IPS-18a (cell line): Measurements from ENCODE around the gene ARHGAP10.

ENCODE experiments used
- H3K27ac ChIP-seq: one replicate; pipeline ENCODE4 v1.5.1; 2013; ENCODE audit warnings: low read length
- H3K27me3 ChIP-seq: one replicate; pipeline ENCODE4 v1.6.1; 2013; ENCODE audit warnings: mild to moderate bottlenecking, low read length; ENCODE audit not compliant: control insufficient read depth, insufficient read depth
- H3K36me3 ChIP-seq: one replicate; pipeline ENCODE4 v1.6.1; 2013; ENCODE audit warnings: low read depth, low read length; ENCODE audit not compliant: control insufficient read depth
- H3K4me1 ChIP-seq: one replicate; pipeline ENCODE4 v1.6.1; 2013; ENCODE audit warnings: low read depth, low read length; ENCODE audit not compliant: control insufficient read depth
- H3K4me3 ChIP-seq: one replicate; pipeline ENCODE4 v1.5.1; 2013; ENCODE audit warnings: low read length
- H3K9ac ChIP-seq: one replicate; pipeline ENCODE4 v1.6.1; 2013; ENCODE audit warnings: mild to moderate bottlenecking, low read length, moderate library complexity
- H3K9me3 ChIP-seq: one replicate; pipeline ENCODE4 v1.6.1; 2013; ENCODE audit warnings: low read depth, low read length; ENCODE audit not compliant: control insufficient read depth

Gene ARHGAP10

GRCh38 chr4:147954850-147955249 is 223.0 kb downstream of the ARHGAP10 start:
- H3K4me1 ChIP-seq, result peaks cover 32% of the 10 kb centered on the region
- H3K36me3 ChIP-seq, result no peaks in the 10 kb centered on the region
- H3K4me3 ChIP-seq, result no peak overlapping the region
- H3K27ac ChIP-seq, result no peak overlapping the region
- H3K9me3 ChIP-seq, result no peaks in the 10 kb centered on the region
- no peak overlapping the region for H3K9ac ChIP-seq
- H3K27me3 ChIP-seq, result no peaks in the 10 kb centered on the region

GRCh38 chr4:147955827-147956558 is 224.1 kb downstream of the ARHGAP10 start:
- Histone ChIP-seq H3K9me3 (no peaks in the 10 kb centered on the region), H3K27me3 (no peaks in the 10 kb centered on the region), H3K4me3 (no peak overlapping the region), H3K27ac (no peak overlapping the region), H3K9ac (no peak overlapping the region), H3K4me1 (peaks cover 32% of the 10 kb centered on the region), H3K36me3 (no peaks in the 10 kb centered on the region)

DNA sequence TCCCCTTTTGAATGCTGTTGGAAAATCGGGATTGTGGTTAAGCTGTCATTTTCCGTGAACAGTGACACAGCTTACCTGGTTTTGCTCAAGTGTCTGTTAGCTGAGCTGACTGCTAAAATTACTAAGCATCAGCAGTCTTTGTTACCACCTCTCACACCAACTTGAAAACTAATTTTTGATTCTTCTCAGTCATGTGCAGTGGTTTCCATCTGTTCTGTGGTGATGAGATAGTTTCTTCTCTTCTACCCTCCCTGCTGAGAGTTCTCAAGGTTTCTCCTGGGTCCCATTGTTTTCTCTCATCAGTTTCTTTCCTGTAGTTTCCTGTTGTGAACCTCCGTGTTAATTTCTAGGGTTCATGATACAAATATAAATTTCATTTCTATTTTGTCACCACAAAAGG is 225.6 kb downstream of the ARHGAP10 start:
- H3K27me3 ChIP-seq, result no peaks in the 10 kb centered on the region
- H3K36me3 ChIP-seq, result no peaks in the 10 kb centered on the region
- peaks cover 32% of the 10 kb centered on the region for H3K4me1 ChIP-seq
- no peaks in the 10 kb centered on the region for H3K9me3 ChIP-seq
- no peak overlapping the region for H3K9ac ChIP-seq
- H3K4me3 ChIP-seq, result no peak overlapping the region
- no peak overlapping the region for H3K27ac ChIP-seq

- Histone ChIP-seq H3K27ac (no peak overlapping the region), H3K4me3 (no peak overlapping the region), H3K9ac (no peak overlapping the region), H3K4me1 (peaks cover 32% of the 10 kb centered on the region), H3K36me3 (no peaks in the 10 kb centered on the region), H3K9me3 (no peaks in the 10 kb centered on the region), H3K27me3 (no peaks in the 10 kb centered on the region)
Observed at GRCh38 chr4:147958057-147958456, 226.2 kb downstream of the ARHGAP10 start.

DNA sequence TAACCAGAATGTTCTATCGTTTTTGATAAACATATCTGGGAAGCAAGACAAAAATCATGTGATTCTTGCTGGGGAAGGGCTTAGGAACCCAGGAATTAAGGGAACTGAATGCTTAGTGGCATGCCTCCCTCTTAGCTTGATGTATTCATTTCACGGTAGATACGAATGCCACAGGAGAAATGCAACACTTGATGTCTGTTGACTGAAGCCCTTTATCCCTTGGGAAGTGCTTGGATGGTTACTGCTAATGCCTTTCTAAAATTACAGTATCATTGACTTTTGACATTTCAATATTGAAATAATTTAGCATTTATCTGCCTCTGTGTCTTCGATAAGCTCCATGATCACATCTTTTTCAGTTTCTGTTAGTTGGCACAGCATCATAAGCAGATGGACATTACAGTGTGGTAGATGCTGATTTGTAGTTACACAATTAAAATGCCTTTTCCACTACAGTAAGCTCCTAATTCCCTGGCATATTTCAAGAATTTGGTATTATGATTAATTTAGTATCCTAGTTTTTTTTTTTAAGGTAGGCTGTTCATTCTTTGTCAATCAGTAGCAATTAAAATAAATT is 226.7 kb downstream of the ARHGAP10 start:
- H3K9ac ChIP-seq, result no peak overlapping the region
- H3K4me1 ChIP-seq, result peaks cover 32% of the 10 kb centered on the region
- no peaks in the 10 kb centered on the region for H3K9me3 ChIP-seq
- no peak overlapping the region for H3K27ac ChIP-seq
- no peaks in the 10 kb centered on the region for H3K27me3 ChIP-seq
- H3K36me3 ChIP-seq, result no peaks in the 10 kb centered on the region
- no peak overlapping the region for H3K4me3 ChIP-seq

- Histone ChIP-seq H3K36me3 (no peaks in the 10 kb centered on the region), H3K4me1 (peaks cover 22% of the 10 kb centered on the region), H3K9me3 (no peaks in the 10 kb centered on the region), H3K27me3 (no peaks in the 10 kb centered on the region), H3K4me3 (no peak overlapping the region), H3K27ac (no peak overlapping the region), H3K9ac (no peak overlapping the region)
Observed at GRCh38 chr4:147960971-147961370, 229.1 kb downstream of the ARHGAP10 start.

DNA sequence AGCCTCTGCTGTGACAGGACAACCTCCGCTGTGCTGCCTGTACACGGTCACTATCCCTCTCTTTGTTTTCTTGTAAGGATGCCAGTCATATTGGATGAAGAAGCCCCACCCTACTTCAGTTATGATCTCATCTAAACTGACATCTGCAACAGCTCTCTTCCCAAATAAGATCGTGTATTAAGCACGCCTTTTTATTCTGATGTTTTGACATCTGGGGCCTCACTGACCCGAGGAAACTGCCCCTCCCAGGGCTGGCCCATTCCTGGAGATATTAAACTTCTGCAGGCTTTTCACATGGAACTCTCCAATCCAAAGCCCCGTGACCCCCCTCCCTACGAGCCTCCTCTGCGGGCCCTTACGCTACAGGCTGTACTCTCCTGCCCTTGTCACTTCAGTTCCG is 232.0 kb downstream of the ARHGAP10 start:
- Histone ChIP-seq H3K27ac (no peak overlapping the region), H3K36me3 (no peaks in the 10 kb centered on the region), H3K27me3 (no peaks in the 10 kb centered on the region), H3K9ac (no peak overlapping the region), H3K4me1 (no peaks in the 10 kb centered on the region), H3K9me3 (no peaks in the 10 kb centered on the region), H3K4me3 (no peak overlapping the region)

DNA sequence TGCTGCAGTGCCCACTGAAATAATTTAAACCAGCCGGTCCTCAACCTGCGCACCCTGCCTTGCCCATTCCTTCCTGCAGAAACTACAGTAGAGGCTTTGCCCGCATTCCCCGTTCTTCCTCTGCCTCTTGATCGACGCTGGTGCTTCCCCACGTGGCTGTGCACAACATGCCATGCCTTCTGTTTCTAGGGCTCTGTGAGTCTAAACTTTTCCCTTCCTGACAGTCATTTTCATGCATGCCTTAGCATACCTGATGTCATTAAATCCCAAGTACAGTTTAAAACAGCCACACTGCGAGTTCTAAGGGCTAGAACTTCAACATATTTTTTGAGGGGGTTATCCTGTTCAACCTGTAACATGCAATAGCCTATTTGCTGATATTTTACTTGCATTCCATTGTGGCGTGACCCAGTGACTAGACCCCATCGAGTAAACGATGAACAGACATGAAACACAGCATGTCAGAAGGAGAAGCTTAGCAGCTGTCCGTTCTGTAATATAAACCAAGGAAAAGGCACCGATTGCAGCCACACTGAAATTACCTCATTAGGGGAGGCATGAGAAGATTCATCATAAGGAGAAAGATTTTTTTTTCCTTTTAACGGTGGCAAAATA is 232.5 kb downstream of the ARHGAP10 start:
- Histone ChIP-seq H3K27me3 (no peaks in the 10 kb centered on the region), H3K36me3 (no peaks in the 10 kb centered on the region), H3K4me1 (no peaks in the 10 kb centered on the region), H3K4me3 (no peak overlapping the region), H3K27ac (no peak overlapping the region), H3K9ac (no peak overlapping the region), H3K9me3 (no peaks in the 10 kb centered on the region)

GRCh38 chr4:147965056-147965455 is 233.2 kb downstream of the ARHGAP10 start:
- no peaks in the 10 kb centered on the region for H3K36me3 ChIP-seq
- no peak overlapping the region for H3K4me3 ChIP-seq
- H3K4me1 ChIP-seq, result no peaks in the 10 kb centered on the region
- no peaks in the 10 kb centered on the region for H3K9me3 ChIP-seq
- H3K9ac ChIP-seq, result no peak overlapping the region
- H3K27ac ChIP-seq, result no peak overlapping the region
- no peaks in the 10 kb centered on the region for H3K27me3 ChIP-seq

- H3K4me1 ChIP-seq, result no peaks in the 10 kb centered on the region
- no peak overlapping the region for H3K4me3 ChIP-seq
- H3K27me3 ChIP-seq, result no peaks in the 10 kb centered on the region
- H3K27ac ChIP-seq, result no peak overlapping the region
- H3K9ac ChIP-seq, result no peak overlapping the region
- no peaks in the 10 kb centered on the region for H3K36me3 ChIP-seq
- no peaks in the 10 kb centered on the region for H3K9me3 ChIP-seq
Observed at GRCh38 chr4:147965873-147966272, 234.0 kb downstream of the ARHGAP10 start.

GRCh38 chr4:147968641-147969040 is 236.8 kb downstream of the ARHGAP10 start:
- H3K36me3 ChIP-seq, result no peaks in the 10 kb centered on the region
- H3K4me3 ChIP-seq, result no peak overlapping the region
- H3K27me3 ChIP-seq, result no peaks in the 10 kb centered on the region
- H3K27ac ChIP-seq, result no peak overlapping the region
- H3K4me1 ChIP-seq, result peaks cover 4% of the 10 kb centered on the region
- H3K9me3 ChIP-seq, result no peaks in the 10 kb centered on the region
- no peak overlapping the region for H3K9ac ChIP-seq
